ENCODE measurements around the gene PANX2. TPM values are rescaled to one million over a fixed set of nuclear protein-coding genes. Genes with fewer than 3 reads are reported as not detected.

PANX2 gene
- total and polyA plus RNA-seq, 9 donors = 0.27 to 5.6 (median 2.3) TPM

DNA sequence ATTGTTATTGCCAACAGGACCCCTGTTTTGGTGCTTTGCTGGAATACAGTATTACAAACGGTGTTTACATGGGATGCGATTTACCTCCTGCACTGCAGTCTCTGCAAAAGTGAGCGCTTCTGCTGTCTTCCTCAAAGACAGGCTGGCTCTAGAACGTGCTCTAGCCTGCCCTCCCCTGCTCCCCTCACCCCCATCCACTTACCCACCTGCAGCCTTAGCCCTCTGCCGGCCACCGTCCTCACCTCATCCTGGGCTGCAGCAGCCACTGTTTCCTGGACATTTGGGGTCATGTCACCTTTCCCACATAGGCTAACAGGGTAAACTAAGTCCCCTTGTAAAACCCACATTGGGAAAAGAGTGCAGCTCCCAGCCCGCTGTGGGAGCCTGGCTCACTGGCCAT, 9.6 kb upstream of the PANX2 start:
- DNase-seq = no peak
- TF ChIP-seq, protein P1, sequence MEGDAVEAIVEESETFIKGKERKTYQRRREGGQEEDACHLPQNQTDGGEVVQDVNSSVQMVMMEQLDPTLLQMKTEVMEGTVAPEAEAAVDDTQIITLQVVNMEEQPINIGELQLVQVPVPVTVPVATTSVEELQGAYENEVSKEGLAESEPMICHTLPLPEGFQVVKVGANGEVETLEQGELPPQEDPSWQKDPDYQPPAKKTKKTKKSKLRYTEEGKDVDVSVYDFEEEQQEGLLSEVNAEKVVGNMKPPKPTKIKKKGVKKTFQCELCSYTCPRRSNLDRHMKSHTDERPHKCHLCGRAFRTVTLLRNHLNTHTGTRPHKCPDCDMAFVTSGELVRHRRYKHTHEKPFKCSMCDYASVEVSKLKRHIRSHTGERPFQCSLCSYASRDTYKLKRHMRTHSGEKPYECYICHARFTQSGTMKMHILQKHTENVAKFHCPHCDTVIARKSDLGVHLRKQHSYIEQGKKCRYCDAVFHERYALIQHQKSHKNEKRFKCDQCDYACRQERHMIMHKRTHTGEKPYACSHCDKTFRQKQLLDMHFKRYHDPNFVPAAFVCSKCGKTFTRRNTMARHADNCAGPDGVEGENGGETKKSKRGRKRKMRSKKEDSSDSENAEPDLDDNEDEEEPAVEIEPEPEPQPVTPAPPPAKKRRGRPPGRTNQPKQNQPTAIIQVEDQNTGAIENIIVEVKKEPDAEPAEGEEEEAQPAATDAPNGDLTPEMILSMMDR (IDR thresholded peaks at IDR 0.05) = no peak
- no peak for TF ChIP-seq EP300 (IDR thresholded peaks at IDR 0.05)
- TF ChIP-seq POLR2A (IDR thresholded peaks at IDR 0.05) = no peak
- Histone ChIP-seq H3K27me3 (no peaks in the 10 kb centered on the region), H3K4me1 (ENCODE audit: insufficient read depth) (no peaks in the 10 kb centered on the region), H3K27ac (no peak overlapping the region), H3K4me3 (no peak overlapping the region), H3K36me3 (no peaks in the 10 kb centered on the region), H3K9me3 (no peaks in the 10 kb centered on the region)
- intact Hi-C loops (cut with DNase I) = no loop called here
- 86 to 91% (median 90%) methylated on average over 7 of the region's 7 CpGs for WGBS, 3 donors

DNA sequence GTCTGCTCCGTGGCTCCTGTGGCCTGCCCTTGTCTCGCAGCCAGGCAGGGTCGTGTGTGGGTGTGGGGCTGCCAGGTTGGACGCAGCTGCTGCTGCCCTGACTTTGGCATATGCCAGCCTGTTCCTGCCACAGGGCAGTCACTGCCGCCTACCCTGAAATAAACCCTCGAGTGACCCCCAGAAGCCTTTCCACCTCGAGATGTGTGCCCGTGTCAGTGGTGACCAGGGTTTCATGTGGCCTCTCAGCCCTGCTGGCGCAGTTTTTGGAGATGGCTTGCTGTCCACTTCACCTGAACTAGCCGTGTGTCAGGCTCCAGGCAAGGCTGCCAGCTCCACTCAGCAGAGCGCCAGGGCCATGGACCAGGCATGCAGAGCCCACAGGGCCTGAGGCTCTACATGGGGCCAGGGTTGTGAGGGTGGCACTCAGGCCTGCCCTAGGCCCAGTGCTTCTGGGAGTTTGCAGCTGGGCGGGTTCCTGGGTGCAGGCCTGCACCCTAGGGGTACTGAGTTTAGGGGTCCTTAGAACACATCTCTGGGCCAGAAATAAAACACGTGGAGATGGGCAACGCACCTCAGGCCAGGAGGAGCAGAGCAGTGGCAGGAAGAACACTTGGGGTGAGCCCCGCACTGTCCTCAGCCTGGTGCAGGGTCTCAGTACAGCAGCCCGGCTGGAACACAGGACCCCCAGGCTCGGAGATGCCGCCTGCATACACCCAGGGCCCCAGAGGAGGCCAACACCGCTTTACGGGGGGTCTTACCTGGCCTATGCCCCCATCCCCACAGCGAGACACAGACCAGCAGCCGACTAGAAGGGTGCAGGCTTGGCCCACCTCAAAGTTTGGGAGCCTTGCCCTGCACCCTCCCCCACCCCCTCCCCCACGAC, 8.8 kb upstream of the PANX2 start:
- intact Hi-C loops (cut with DNase I) = no loop called here
- 84 to 87% (median 85%) methylated on average over 22 to 23 of the region's 23 CpGs for WGBS, 3 donors

DNA sequence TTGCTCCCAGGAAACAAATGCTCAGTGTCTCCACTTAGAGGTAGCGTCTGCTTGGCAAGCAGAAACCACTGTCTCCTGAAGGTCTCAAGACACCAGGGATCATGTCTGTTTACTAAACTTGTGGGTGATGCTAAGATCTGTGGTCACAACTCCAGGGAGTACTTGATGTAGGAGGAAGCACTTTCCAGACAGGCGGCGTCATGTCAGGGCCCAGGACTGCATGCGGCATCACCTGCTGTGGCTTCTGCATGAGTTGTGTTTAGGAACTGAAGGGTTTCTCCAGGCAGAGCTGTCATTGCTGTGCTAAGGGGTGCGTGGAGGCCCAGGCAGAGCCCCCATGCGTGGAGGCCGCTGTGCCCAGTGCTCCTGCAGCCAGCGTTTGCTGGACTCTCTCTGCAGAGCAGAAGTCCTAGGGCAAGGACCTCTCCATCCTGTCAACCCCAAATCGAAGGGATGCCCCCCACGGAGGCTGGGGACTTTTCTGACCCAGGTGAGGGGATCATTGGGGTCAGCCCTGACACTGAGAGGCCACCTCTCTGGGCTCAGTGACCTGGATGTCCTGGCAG, 8.1 kb upstream of the PANX2 start:
- TF ChIP-seq EP300 (IDR thresholded peaks at IDR 0.05) = no peak
- TF ChIP-seq POLR2A (IDR thresholded peaks at IDR 0.05) = no peak
- TF ChIP-seq, protein P1 (IDR thresholded peaks at IDR 0.05) = no peak
- Histone ChIP-seq H3K4me3 (no peak overlapping the region), H3K9me3 (no peaks in the 10 kb centered on the region), H3K27me3 (no peaks in the 10 kb centered on the region), H3K36me3 (no peaks in the 10 kb centered on the region), H3K4me1 (ENCODE audit: insufficient read depth) (no peaks in the 10 kb centered on the region), H3K27ac (no peak overlapping the region)
- intact Hi-C loops (cut with DNase I) = no loop called here
- WGBS, 3 donors = 81 to 82% (median 81%) methylated on average over 10 of the region's 10 CpGs
- DNase-seq = no peak

More for the DNA sequence above, 8.8 kb upstream of the PANX2 start:
- Histone ChIP-seq H3K4me1 (ENCODE audit: insufficient read depth) (no peaks in the 10 kb centered on the region), H3K27ac (no peak overlapping the region), H3K9me3 (no peaks in the 10 kb centered on the region), H3K27me3 (no peaks in the 10 kb centered on the region), H3K36me3 (no peaks in the 10 kb centered on the region), H3K4me3 (no peak overlapping the region)
- TF ChIP-seq EP300 (IDR thresholded peaks at IDR 0.05) (no peak), POLR2A (IDR thresholded peaks at IDR 0.05) (no peak)
- TF ChIP-seq, protein P1 (IDR thresholded peaks at IDR 0.05) = no peak
- no peak for DNase-seq

DNA sequence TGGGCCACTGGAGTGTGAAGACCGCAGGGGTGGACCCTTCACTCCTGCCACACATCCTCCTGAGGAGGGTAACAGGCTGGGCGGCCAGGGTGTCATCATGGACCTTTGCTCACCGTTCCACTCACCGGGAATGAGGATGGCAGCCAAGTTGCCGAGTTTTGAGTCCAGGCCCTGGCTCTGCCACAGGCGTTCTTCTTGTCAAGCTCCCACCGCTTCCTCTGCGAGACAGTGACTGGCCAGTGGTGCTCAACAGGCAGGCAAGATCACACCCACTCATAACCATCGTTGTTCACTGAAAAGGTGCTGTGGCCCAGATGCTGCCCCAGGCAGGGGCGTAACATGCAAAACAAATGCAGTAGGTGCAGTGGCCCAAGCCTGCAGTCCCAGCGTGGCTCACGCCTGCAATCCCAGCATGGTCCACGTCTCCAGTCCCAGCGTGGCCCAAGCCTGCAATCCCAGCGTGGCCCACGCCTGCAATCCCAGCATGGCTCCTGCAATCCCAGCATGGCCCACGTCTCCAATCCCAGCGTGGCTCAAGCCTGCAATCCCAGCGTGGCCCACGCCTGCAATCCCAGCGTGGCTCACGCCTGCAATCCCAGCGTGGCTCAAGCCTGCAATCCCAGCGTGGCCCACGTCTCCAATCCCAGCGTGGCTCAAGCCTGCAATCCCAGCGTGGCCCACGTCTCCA, 5.0 kb upstream of the PANX2 start:
- no peaks in the 10 kb centered on the region for H3K9me3 ChIP-seq
- H3K4me3 ChIP-seq = no peak overlapping the region
- 91 to 93% (median 93%) methylated on average over 27 to 28 of the region's 28 CpGs for WGBS, 3 donors
- no peak overlapping the region for H3K27ac ChIP-seq
- no peaks in the 10 kb centered on the region for H3K36me3 ChIP-seq
- intact Hi-C loops (cut with DNase I) = no loop called here
- peaks cover 2% of the 10 kb centered on the region for H3K4me1 ChIP-seq (ENCODE audit: insufficient read depth)
- H3K27me3 ChIP-seq = no peaks in the 10 kb centered on the region
- DNase-seq = no peak
- TF ChIP-seq POLR2A (IDR thresholded peaks at IDR 0.05) = no peak
- TF ChIP-seq, protein P1 (IDR thresholded peaks at IDR 0.05) = no peak
- no peak for TF ChIP-seq EP300 (IDR thresholded peaks at IDR 0.05)
